Endothelial cell of umbilical vein (primary cell): Measurements from ENCODE around the gene HOXA10. TPM values are rescaled to one million over a fixed set of nuclear protein-coding genes. Genes with fewer than 3 reads are reported as not detected.

ENCODE experiments used
- BruUV-seq: library from RNA; stranded (reverse); fragments of 400-500 nt; replicated peaks from 2 replicates; lab custom pipeline; 2021; lab: Mats Ljungman, UMichigan
- CTCF ChIA-PET: fragments of 300-600, 350-600 bp; sonication (Branson Sonifier 250); formaldehyde crosslinking; loops from one replicate; lab custom pipeline; 2021; ENCODE audit warnings: antibody characterized with exemption, inconsistent platforms; lab: Charles Lee
- POLR2A ChIA-PET: fragments of 300-600, 350-600 bp; sonication (Branson Sonifier 250); formaldehyde crosslinking; loops from one replicate; lab custom pipeline; 2021; ENCODE audit warnings: antibody characterized with exemption, inconsistent platforms; lab: Charles Lee
- DNase-seq: peaks from one replicate; pipeline ENCODE4 v3.0.0-alpha.2; 2011; ENCODE audit warnings: low read depth, low spot score
- FAIRE-seq: peaks from 2 replicates; lab custom pipeline; 2011; peaks lifted over from hg19 to GRCh38; lab: Jason Lieb, UNC
- H2AFZ ChIP-seq: 2 replicates; pipeline ENCODE4 v1.6.0; 2012; ENCODE audit warnings: low read depth, low read length, control low read depth, inconsistent platforms
- H3K27ac ChIP-seq: 2 replicates; pipeline ENCODE4 v1.5.1; 2011; ENCODE audit warnings: low read depth, mild to moderate bottlenecking, control low read depth, low read length, moderate library complexity; ENCODE audit not compliant: insufficient read depth
- H3K27me3 ChIP-seq, 2 experiments: 2 replicates each; pipeline versions ENCODE4 v1.6.0 to v1.6.1; 2011; ENCODE audit warnings: low read length in 2 of 2, mixed read lengths in 1 of 2; ENCODE audit not compliant: control insufficient read depth in 2 of 2, insufficient read depth in 2 of 2
- H3K36me3 ChIP-seq, 2 experiments: 2 replicates in 1 of 2; 3 replicates in 1 of 2; pipeline ENCODE4 v1.5.1; 2011; ENCODE audit warnings: low read length in 2 of 2, mild to moderate bottlenecking in 1 of 2, moderate library complexity in 1 of 2; ENCODE audit not compliant: control insufficient read depth in 2 of 2, insufficient read depth in 2 of 2; ENCODE audit errors: extremely low read depth in 1 of 2
- H3K4me1 ChIP-seq: 3 replicates; pipeline ENCODE4 v1.5.1; 2011; ENCODE audit warnings: mild to moderate bottlenecking, low read length; ENCODE audit not compliant: control insufficient read depth, insufficient read depth; ENCODE audit errors: extremely low read depth
- H3K4me2 ChIP-seq: 2 replicates; pipeline ENCODE4 v1.6.1; 2011; ENCODE audit warnings: low read length, control low read depth, mixed read lengths; ENCODE audit not compliant: insufficient read depth
- H3K4me3 ChIP-seq, 3 experiments: fragments of 200-600 bp in 1 of 3; sonication (generic), shearing (Covaris generic) in 1 of 3; replicated peaks in 1 of 3; 2 replicates each; pipeline ENCODE4 v1.5.1; 2011 to 2016; ENCODE audit warnings: control low read depth in 3 of 3, low read length in 3 of 3, mild to moderate bottlenecking in 2 of 3, inconsistent platforms in 1 of 3, low read depth in 1 of 3, moderate library complexity in 1 of 3; ENCODE audit not compliant: insufficient read depth in 1 of 3
- H3K79me2 ChIP-seq: 2 replicates; pipeline ENCODE4 v1.6.0; 2012; ENCODE audit warnings: low read length, inconsistent platforms; ENCODE audit not compliant: control insufficient read depth, insufficient read depth
- H3K9ac ChIP-seq: replicated peaks from 2 replicates; pipeline ENCODE3; 2011; ENCODE audit warnings: low read length, control low read depth; ENCODE audit not compliant: insufficient read depth; ENCODE audit errors: extremely low read depth
- H3K9me1 ChIP-seq: replicated peaks from 3 replicates; pipeline ENCODE4 v1.6.0; 2011; ENCODE audit warnings: mild to moderate bottlenecking, low read length; ENCODE audit not compliant: control insufficient read depth, insufficient read depth; ENCODE audit errors: extremely low read depth
- H3K9me3 ChIP-seq: replicated peaks from 2 replicates; pipeline ENCODE4 v1.5.1; 2012; ENCODE audit warnings: low read length, inconsistent platforms; ENCODE audit not compliant: control insufficient read depth, insufficient read depth
- H4K20me1 ChIP-seq: replicated peaks from 2 replicates; pipeline ENCODE3; 2011; ENCODE audit warnings: mild to moderate bottlenecking, low read length; ENCODE audit not compliant: control insufficient read depth, insufficient read depth; ENCODE audit errors: extremely low read depth
- EZH2 ChIP-seq: IDR thresholded peaks from 2 replicates; pipeline ENCODE4 v1.6.1; 2012; ENCODE audit warnings: borderline replicate concordance, low read depth, mild to moderate bottlenecking, moderate library complexity, low read length, inconsistent platforms; ENCODE audit not compliant: severe bottlenecking
- FOS ChIP-seq: IDR thresholded peaks from 2 replicates; pipeline ENCODE4 v1.6.1; 2011; ENCODE audit warnings: mild to moderate bottlenecking, low read length, moderate library complexity, borderline replicate concordance; ENCODE audit not compliant: insufficient read depth
- GATA2 ChIP-seq: IDR thresholded peaks from 2 replicates; pipeline ENCODE4 v1.7.0; 2011; ENCODE audit warnings: low read depth, mild to moderate bottlenecking, moderate library complexity, mixed read lengths, low read length; ENCODE audit not compliant: insufficient read length, insufficient read depth
- JUN ChIP-seq: IDR thresholded peaks from 2 replicates; pipeline ENCODE4 v1.6.1; 2011; ENCODE audit warnings: borderline replicate concordance, low read depth; ENCODE audit not compliant: insufficient read length, insufficient read depth
- MYC ChIP-seq: IDR thresholded peaks from one replicate; pipeline ENCODE4 v1.6.1; 2011; ENCODE audit warnings: mild to moderate bottlenecking, low read depth, low read length
- POLR2A ChIP-seq: IDR thresholded peaks from 2 replicates; pipeline ENCODE4 v1.6.1; 2012; ENCODE audit warnings: low read depth, mild to moderate bottlenecking, control low read depth, low read length
- POLR2AphosphoS5 ChIP-seq: IDR thresholded peaks from 2 replicates; pipeline ENCODE4 v1.6.1; 2012; ENCODE audit warnings: low read depth, mild to moderate bottlenecking, control low read depth, low read length, moderate library complexity; ENCODE audit not compliant: insufficient read depth
- dilution Hi-C: fragments of 300-500 bp; cut with MboI; formaldehyde crosslinking; loops from one replicate; pipeline ENCODE4 v1.15.0; 2019; ENCODE audit warnings: low sequenced_read_pairs; ENCODE audit not compliant: extremely low pct_ligation_motif_present
- intact Hi-C: fragments of 100-400 bp; cut with micrococcal nuclease; formaldehyde crosslinking; loops from one replicate; pipeline ENCODE4 v1.10.0; 2022
- polyA plus RNA-seq, 4 experiments: library from polyadenylated mRNA; depleted of rRNA in 3 of 4; stranded (reverse) in 3 of 4; unstranded in 1 of 4; fragments of >200 nt; gene quantifications; 2 replicates each; pipeline versions ENCODE4 v1.2.1 to v1.2.3, GENCODE V29; 2011 to 2012; ENCODE audit warnings: missing spikeins in 1 of 4
- total RNA-seq: library from RNA; stranded (reverse); gene quantifications from 2 replicates; pipeline ENCODE4 v1.2.3, GENCODE V29; 2021
- TF ChIP-seq, protein P1 (sequence below), 2 donors: IDR thresholded peaks; 1 replicate in 1 of 2; 2 replicates in 1 of 2; pipeline ENCODE4 v1.5.1; 2011; ENCODE audit warnings: low read length in 2 of 2, mild to moderate bottlenecking in 2 of 2, moderate library complexity in 2 of 2, control low read depth in 1 of 2, inconsistent platforms in 1 of 2, low read depth in 1 of 2; ENCODE audit not compliant: insufficient read depth in 1 of 2; ENCODE audit errors: extremely low read depth in 1 of 2
- TF ChIP-seq, protein P2 (sequence below): IDR thresholded peaks from 2 replicates; pipeline ENCODE4 v1.6.1; 2011; ENCODE audit not compliant: insufficient read depth, insufficient read length

The HOXA10 gene
- total and polyA plus RNA-seq, 2 donors (not counting 3 experiments of a cell fraction or from before 2014, with no cell fraction given): 24.4 to 30.3 TPM

DNA sequence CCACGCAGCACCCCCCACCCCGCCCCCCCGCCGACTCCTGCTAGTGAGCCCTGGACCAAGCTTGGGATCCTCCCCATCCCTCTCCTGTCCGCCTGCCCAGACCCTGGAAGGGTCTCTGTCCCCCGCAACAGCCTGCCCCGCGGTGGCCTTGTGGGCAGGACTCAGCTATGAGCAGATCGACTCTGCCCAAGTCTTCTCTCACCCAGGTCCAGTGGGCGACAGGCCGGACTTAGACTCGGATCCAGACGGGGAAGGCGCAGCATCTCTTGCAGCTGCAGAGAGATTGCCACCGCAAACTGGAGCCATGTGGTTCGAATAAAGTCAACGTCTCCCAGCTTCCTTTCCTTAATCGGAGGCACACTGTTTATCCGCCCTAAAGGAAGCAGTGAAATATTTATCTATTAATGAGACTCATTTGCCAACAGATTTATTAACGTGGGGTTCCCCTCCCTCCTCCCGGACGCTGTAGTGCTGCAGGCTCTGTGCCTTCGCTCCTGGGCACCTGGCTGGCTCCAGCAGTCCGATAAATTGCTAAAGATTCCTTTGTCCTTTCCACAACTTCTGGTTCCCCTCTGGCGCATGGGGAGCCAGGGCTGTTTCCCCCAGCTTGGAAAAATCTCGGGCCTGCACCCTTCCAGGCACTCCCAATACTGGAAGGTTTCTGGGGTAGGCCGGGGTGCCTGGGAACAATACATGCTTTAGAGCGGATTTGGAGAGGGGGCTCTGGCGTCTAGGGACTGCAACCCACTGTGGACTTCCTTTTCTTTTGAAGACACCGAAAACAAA is 17.0 kb downstream of the HOXA10 start:
- dilution Hi-C loops: loop anchor here (25.0 kb wide), 1 partner anchor 970 kb away; no protein-coding TSS in a partner anchor
- Histone ChIP-seq H3K4me2 (peak overlapping the region; percentile 74), H2AFZ (peak overlapping the region; percentile 15), H3K79me2 (peaks cover 77% of the 10 kb centered on the region), H3K27me3 (no peaks in the 10 kb centered on the region), H3K4me1 (peaks cover 72% of the 10 kb centered on the region), H3K9me3 (no peaks in the 10 kb centered on the region), H4K20me1 (no peaks in the 10 kb centered on the region), H3K27ac (peak overlapping the region; percentile 69), H3K36me3 (no peaks in the 10 kb centered on the region), H3K9ac (peak overlapping the region; percentile 78), H3K9me1 (no peaks in the 10 kb centered on the region), H3K4me3 (peak overlapping the region in 2 of 3 experiments; percentile 34 to 60)
- CTCF ChIA-PET: interaction anchor here (0.6 to 4.1 kb wide), 18 partner anchors 8 to 1066 kb away, joined by 3 to 48 read pairs (median 4); partner anchors contain the start of genes HOXA10 and HOXA5
- no TSS peak for BruUV-seq
- intact Hi-C loops: loop anchor here (5.0 kb wide), 1 partner anchor 1000 kb away; no protein-coding TSS in a partner anchor
- peak; percentile 72 for DNase-seq
- POLR2A ChIA-PET: interaction anchor here (0.5 to 1.7 kb wide), 3 partner anchors 11 to 957 kb away, joined by 3 to 5 read pairs (median 4); no protein-coding TSS in a partner anchor
- TF ChIP-seq, protein P1, sequence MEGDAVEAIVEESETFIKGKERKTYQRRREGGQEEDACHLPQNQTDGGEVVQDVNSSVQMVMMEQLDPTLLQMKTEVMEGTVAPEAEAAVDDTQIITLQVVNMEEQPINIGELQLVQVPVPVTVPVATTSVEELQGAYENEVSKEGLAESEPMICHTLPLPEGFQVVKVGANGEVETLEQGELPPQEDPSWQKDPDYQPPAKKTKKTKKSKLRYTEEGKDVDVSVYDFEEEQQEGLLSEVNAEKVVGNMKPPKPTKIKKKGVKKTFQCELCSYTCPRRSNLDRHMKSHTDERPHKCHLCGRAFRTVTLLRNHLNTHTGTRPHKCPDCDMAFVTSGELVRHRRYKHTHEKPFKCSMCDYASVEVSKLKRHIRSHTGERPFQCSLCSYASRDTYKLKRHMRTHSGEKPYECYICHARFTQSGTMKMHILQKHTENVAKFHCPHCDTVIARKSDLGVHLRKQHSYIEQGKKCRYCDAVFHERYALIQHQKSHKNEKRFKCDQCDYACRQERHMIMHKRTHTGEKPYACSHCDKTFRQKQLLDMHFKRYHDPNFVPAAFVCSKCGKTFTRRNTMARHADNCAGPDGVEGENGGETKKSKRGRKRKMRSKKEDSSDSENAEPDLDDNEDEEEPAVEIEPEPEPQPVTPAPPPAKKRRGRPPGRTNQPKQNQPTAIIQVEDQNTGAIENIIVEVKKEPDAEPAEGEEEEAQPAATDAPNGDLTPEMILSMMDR (IDR thresholded peaks at IDR 0.05; ENCODE audit: extremely low read depth in 1 of 2, insufficient read depth in 1 of 2, low read depth in 1 of 2, low read length in 2 of 2): no peak
- no peak for TF ChIP-seq POLR2AphosphoS5
- no peak for TF ChIP-seq JUN
- TF ChIP-seq GATA2: no peak
- no peak for TF ChIP-seq MYC
- no peak for TF ChIP-seq EZH2
- TF ChIP-seq, protein P2, sequence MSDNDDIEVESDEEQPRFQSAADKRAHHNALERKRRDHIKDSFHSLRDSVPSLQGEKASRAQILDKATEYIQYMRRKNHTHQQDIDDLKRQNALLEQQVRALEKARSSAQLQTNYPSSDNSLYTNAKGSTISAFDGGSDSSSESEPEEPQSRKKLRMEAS: no peak
- TF ChIP-seq POLR2A: no peak
- no peak for TF ChIP-seq FOS
- peak; percentile 59 for FAIRE-seq
